Activated naive CD4-positive, alpha-beta T cell (primary cell): Measurements from ENCODE around the gene SLC16A1.
A peak's percentile ranks its signal among the peaks of the same experiment; 100 is the strongest.
"Not testable (repeated sequence)": the region's sequence is repeated elsewhere in the genome, so short reads cannot be mapped to it uniquely, and the experiment has no call there.

Source experiments
- DNase-seq, 4 experiments: peaks; one replicate each; lab custom pipeline; 2025; lab: John Stamatoyannopoulos, UW

The SLC16A1 gene

DNA sequence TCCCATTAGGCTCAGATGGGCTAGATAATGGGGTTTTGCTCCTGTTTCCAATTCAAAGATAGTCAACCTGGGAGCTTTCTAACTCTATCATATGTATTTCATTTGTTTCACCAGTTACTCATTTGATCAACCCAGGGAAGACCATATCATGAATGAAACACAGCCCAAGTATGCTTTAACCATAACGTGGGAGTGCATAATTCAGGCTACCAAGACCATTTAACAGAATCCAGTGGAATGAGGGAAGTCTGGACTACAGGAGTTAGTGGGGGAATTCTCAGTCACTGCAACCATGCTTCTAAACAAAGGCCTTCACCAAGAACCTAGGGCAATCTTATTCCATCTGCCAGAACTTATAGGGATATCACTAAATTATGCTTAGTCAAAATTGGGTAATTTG, 15.0 kb upstream of the SLC16A1 start:
- DNase-seq = no peak

DNA sequence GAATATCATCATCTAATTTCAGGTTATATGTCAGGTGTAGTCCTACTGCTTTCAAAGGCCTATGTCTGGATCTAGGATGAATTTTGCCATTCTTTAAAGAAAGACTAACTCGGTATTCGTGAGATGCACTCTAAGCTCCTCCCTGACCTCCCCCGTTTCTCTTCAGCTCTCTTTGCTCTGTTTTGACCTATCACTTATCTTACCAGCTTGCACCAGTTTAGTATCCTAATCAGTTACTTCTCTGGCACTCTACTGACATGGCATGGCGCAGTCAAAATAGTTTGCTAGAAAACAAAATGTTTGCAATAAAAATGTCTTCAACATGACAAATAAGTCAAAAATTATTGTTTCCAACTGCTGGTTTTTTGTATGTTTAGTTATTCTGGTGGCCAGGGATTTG, 8.4 kb upstream of the SLC16A1 start:
- DNase-seq = no peak

DNA sequence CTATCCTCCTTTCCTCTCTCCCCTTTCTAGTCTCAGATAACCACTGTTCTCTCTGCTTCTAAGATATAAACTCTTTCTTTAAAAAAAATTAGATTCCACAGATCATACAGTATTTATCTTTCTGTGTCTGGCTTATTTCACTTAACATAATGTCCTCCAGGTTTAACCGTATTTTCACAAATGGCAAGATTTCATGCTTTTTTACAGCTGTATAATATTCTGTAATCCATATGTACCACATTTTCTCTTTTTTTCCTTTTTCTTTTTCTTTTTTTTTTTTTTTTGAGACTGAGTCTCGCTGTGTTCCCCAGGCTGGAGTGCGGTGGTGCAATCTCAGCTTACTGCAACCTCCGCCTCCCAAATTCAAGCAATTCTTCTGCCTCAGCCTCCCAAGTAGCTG, 5.1 kb upstream of the SLC16A1 start:
- DNase-seq = no peak

DNA sequence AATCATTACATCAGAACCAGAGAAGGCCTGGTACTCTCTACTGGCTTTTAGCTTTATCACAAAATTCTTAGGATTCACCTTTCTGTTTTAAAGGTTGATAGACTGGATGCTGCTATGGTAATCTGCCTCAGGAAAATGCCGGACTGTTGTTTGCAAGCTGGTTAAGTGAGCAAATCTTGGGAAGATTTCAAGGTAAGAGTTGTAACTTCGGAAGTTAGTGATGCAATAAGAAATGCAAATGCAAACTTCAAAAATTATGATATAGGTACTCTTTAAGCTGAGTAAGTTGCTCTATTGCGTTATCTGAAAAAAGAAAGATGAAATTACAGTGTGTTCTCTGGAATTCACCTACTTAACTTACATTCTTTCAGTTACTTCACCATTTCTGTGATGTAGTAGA, 4.4 kb upstream of the SLC16A1 start:
- DNase-seq = no peak

DNA sequence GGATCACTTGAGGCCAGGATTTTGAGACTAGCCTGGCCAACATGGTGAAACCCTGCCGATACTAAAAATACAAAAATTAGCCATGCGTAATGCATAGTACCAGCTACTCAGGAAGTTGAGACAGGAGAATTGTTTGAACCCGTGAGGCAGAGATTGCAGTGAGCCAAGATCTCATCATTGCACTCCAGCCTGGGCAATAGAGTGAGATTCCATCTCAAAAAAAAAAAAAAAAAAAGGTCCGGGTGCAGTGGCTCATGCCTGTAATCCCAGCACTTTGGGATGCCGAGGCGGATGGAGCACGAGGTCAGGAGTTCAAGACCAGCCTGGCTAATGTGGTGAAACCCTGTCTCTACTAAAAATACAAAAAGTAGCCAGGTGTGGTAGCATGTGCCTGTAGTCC, 2.2 kb upstream of the SLC16A1 start:
- DNase-seq = not testable (repeated sequence)

DNA sequence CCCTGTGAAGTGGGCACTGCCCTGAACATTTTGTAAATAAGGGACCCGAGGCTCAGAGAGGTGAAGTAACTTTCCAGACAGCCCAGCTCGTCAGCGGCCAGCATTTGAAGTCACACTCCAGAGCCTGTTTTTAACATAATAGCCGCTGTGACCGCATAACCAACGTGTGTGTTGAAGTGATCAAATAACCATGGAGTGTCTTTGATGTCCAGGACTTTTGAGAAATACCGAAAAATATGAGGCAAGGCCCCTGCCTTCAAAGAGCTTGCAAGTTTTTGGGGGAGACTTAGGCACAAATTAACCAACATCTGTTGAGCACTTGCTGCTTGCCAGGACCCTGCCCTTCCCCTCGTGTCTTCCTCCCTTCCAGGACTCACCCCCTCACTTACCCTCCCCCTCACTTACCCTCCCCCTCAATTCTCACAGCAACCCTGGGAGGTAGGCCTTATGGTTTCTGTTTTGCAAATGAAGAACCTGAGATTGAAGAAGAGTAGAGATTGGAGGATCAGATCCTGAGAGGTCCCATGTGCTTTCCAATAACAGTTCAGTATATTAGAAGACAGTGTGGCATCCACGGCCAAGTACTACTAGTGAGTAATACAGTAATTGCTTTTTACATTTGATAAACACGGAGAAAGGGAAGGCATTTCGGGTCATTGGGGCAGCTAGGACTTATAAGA, 1.3 kb upstream of the SLC16A1 start:
- peak in 2 of 4 experiments; percentile 2 to 4 for DNase-seq

DNA sequence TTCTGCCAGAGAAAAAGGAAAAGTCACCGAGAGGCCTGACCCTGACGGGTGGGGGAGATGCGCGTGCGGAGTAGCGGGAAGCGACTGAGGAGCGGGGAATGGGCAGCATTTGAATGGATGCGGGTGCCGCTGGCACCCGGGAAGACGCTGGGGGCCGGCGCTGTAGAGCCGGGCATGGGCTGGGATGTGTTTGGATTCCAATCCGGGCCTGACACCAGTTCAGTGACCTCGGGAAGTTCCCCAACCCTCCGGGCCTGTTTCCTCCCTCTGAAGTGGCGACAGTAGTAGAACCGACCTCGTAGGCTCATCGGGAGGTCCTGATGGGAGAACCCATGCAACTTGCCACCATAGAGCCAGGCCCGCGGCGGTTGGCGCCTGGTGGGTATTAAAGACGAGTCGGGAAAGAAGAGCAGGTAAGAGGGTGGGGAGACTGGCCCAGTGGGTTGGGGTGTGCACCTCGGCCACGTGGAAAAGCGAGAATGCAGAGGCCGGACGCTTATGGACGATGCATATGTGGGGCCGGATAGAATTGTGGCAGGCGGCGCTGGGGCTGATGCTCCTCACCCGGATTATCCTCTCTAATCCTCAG, 642 bp upstream of the SLC16A1 start:
- DNase-seq = peak in 2 of 4 experiments; percentile 32 to 49

DNA sequence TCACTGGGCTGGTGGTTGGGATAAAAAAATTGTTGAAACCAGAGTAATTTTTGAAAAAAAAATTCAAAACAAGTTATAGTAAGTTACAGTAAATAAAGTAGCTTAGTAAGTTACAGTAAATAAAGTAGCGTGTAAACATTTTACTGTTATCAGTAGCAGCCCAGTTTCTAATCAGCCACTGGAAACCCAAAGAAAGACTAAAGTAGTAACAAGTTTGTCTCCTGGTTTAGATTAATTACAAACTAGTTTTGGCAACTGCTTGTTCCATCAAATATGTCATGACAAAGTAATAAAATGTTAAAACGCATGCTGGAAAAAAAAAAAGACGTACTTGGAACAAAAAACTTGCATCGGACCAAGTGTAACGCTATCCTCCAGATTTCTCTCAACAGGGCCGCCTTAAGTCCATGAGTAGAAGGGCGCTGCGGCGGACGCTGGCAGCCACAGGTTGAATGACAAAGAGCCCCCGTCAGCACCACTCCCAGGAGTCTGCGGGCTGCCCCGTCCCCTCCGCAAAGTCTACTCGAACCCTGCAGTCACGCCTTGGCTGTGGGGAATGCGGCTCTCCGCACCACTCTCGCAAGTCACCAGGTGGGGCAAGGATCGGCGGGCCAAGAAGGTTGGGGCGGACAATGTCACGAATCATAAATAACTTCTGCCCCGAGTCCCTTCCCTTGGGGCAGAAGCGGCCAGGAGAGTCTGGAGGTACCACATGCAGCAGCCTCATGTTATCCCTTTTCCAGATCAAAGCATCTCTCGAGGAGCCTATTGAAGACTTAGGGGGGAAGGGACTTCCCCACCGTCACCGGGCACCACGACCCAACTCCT, 837 bp downstream of the SLC16A1 start:
- DNase-seq = peak; percentile 14 to 39 (median 24)

DNA sequence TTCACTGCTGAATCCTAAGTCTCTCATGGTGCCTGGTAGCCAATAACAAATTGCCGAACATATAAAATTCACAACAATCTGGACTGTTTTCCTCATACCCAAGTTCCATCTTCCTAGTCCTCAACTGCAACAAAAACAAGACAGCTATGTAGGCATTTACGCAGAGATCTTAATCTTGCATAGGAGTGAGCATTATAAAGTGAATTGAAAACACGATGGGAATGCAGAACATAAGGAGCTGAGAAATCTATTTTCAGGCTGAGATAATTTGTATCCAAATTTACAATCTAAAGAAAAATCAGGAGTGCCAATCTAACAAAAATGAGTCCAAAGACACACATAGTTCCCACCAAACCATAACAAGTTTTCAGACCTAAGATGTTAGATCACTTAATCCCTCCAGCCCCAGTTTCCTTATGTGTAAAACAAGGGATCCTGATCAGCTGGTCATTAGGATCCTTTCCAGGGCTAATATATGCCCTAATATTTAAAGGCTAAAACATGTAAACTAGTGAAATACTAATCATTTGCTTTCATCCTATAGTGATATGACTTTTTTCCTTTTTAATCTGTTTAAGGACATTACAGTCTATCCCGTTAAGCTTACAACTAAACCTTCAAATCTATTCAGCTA, 1.9 kb downstream of the SLC16A1 start:
- no peak for DNase-seq

DNA sequence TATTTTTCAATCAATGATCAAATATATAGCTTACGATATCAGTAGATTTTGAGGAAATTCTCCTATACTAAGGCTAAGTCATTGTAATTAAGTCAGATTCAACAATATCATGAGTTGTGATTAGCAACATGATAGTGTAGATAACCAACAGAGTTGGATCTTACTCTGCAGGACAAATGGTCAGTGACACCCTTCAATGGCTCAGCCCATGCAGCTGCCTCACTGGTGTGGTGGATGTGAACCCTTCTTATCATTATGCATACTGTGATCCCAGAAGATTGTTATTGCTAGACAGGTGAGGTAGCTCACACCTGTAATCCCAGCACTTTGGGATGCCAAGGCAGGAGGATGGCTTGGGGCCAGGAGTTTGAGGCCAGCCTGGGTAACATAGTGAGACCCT, 5.6 kb downstream of the SLC16A1 start:
- no peak for DNase-seq

DNA sequence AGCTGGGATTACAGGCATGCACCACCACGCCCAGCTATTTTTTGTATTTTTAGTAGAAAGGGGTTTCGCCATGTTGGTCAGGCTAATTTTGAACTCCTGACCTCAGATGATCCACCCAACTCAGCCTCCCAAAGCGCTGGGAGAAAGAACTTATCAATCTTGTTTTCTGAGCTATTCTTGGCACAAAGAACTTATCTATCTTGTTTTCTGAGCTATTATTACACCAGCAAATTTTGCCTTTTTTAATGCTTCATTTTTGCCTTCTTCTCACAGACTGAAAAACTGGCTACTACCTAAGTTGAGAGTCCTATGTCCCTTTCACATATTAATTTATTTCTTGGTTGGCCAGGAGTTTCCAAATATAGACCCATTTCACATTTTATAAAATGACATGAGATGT, 9.3 kb downstream of the SLC16A1 start:
- no peak for DNase-seq

DNA sequence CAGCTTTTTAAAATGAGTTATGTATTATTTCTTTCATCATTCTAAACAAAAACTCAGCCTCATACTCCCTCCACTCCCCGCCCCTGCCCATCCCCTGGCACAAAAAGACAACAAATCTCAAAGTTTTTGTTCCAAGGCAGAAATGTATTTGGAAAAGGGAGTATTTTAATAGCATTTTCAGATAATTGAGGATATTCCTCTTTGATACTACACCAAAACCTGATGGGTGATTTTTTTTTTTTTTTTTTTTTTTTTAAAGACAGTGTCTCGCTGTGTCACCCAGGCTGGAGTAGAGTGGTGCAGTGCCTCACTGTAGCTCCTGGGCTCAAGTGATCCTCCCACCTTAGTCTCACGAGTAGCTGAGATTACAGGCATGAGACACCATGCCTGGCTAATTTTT, 16.2 kb downstream of the SLC16A1 start:
- DNase-seq = no peak

DNA sequence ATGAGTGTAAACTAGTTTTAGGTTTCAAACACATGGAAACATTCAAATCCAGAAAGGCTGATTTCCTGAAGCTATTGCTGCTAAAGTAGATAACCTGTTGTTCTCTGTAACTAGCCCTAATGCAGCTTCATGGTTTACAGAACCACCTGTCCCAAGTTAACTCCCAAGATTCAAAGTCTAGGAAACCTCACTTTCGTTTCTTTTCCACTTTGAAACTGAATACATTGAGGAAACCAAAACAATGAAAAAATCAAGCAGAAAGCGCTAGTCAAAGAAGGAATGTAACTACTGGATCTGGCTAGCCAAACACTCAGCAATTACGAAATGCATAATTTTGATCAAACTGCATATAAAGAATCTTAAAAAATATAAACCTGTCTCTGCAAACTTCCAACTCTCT, 17.8 kb downstream of the SLC16A1 start:
- no peak for DNase-seq

DNA sequence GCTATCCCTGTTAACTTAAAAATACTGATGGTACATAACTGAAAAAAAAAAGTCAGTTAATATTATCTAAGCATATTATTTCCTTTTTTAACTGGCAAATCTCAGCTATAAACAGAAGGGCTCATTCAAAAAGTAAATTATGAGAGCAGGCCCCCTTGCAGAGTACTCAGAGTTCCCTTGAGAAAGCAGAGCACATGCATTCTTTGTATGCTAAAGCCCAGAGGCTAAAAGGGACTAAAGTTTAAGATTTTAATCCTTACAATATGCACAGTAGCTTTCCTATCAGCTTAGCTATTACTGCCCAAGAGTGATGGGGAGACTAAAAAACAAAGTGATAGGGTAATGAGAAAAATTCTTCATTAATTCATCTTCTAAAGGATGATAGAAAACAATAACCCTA, 18.5 kb downstream of the SLC16A1 start:
- no peak for DNase-seq

DNA sequence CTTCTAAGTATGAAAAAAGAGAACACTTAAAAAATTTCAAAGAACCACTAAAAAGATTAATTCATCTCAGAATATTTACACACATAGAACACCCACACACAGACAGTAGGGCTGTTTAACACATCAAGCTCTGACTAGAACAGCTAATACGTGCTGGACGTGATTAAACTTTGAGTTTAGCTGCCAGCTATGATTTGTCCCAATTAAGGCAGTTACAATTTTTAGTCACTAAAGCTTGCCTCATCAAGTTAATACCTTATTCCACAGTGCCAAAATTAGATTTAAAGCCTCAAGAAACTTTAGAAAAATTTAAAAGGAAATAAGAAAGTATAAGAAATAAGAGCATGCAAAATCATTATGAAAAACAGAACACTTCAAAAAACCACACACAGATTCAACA, 18.9 kb downstream of the SLC16A1 start:
- DNase-seq = no peak

DNA sequence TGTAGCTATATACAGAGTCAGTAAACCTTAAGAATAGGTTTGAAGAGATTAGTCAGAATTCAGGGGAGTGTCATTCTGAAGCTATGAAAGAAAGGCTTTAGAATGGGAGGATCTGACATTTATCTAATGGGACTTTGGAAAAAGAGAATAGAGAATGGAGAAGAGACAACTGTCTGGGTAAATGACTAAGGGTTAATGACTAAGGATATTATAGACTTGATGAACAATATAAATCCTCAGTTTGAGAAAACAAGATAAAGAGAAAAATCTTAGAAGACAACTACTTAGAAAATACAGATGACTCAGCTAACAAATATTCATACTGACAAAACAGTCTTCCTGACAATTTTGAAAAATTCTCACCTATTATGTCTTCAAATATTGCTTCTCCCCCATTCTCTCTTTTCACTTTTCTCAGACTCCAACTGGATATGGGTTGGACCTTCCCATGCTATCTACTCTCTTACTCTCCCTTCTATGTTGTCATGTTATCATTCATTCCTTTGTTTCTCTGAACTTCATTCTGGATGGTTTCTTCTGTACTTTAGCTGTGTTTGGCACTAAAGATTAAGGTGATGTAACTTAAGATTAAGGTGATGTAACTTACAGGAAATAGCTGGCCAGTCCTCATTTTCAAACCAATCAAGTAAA, 20.4 kb downstream of the SLC16A1 start:
- DNase-seq = no peak

DNA sequence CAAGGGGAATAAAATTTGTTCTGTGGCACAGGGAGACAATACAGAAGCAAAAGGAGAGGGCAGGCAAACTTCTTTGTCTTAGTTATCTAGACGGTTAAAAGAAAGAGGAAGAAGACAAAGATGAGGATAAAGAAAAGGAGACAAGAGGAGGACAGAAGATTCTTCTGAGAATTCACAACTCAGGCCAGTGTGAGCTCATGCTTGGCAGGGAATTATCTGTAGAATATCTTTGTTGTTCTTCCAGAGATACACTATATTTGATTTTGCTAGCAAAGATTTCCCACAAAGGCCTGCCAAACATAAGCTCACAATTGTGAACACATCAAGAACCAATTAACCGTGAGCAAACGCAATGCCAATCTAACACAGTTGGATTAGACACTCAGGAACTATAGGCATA, 21.4 kb downstream of the SLC16A1 start:
- no peak for DNase-seq

DNA sequence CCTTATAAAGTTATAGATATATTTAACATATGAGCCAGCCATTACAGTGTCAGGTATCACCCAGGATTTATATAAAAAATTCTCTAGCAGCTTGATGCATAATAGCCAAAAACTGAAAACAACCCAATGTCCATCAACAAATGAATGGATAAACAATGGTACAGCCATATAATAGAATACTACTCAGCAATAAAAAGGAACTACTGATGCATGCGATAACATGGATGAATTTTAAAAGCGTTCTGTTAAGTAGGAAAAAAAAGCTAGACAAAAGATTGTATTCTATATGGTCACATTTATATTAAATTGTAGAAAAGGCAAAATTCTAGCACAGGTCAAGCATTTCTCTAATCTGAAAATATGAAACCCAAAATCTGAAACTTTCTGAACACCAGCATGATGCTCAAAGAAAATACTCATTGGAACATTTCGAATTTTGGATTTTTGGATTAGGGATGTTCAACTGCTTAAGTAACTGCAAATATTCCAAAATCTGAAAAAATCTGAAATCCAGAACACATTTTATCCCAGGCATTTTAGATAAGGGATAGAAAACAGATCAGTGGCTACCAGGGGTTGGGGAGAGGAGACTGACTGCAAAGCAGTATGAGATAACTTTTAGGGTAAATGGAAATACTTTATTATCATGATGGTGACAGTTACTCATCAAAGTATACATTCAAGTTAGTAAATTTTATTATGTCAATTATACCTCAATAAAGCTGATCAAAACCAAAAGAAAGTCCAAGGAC, 22.0 kb downstream of the SLC16A1 start:
- no peak for DNase-seq

DNA sequence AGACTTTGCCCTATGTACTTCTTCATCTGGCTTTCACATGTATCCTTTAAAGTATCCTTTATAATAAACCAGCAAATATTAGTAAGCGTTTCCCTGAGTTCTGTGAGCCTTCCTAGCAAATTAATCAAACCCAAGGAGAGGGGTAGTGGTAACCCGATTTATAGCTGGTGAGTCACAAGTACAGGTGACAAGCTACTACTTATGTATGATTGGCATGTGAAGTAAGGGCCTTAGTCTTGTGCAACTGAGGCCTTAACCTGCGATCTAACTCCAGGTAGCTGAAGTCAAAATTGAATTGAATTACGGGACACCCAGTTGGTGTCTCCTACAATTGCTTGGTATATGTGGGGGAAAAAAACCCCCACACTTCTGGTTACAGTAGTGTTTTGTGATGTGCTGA, 26.0 kb downstream of the SLC16A1 start:
- DNase-seq = no peak

DNA sequence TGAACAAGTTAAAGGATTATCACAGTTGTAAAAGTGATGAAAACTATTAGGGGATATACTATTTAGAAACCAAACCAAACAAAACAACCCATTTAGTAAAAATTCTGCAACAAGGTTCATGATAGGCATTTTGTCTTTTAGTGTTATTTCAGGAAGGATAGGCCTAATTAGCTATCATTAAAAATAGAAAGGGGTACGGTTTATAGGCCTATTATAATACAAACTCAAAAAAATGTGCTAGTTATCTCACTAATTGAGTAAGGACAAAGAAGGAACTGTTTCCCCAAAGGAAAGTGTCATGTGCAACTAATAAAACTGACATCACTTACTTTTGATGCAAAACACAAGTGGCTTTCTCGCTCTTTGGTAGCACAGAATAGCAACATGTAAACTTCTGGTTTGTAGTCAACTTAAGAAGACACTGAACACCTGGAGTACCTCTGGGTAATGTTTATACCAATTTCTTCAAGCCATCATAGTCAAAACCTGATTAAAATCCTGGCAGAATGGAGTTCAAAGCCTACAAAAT, 28.5 kb downstream of the SLC16A1 start:
- DNase-seq = no peak

DNA sequence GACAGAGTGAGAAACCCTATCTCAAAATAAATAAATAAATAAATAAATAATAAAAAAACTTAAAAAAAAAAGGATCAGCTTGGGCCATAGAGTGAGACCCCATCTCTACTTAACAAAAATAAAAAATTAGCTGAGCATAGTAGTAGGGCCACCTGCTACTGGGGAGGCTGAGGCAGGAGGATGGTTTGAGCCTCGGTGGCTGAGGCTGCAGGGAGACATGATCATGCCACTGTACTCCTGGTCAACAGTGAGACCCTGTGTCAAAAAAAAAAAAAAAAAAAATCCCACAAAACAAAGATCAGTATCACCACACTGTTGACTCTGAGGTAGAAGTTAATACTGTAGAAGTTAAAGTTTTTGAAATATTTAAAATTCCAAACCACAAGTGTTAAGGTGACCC, 29.1 kb downstream of the SLC16A1 start:
- DNase-seq = no peak
